Stimulated activated CD8-positive, alpha-beta memory T cell treated with anti-CD3 and anti-CD28 coated beads, Interleukin-7, amount 100 ng/mL, for 24 hours (primary cell): Measurements from ENCODE around the gene UFC1.
"Not testable (repeated sequence)": the region's sequence is repeated elsewhere in the genome, so short reads cannot be mapped to it uniquely, and the experiment has no call there.

Experiments used
- DNase-seq: peaks from one replicate; pipeline ENCODE4 v3.0.0-alpha.2; 2020; ENCODE audit warnings: low read depth

The UFC1 gene

GRCh38 chr1:161153682-161154337 lies at the start of gene UFC1:
TSS of gene UFC1 (plus strand) at chr1:161153978. CDS start at chr1:161153998, 20 bp downstream.
- DNase-seq = peak; percentile 50

- no peak for DNase-seq
Observed at GRCh38 chr1:161106431-161106830, 47.3 kb upstream of the UFC1 start.

GRCh38 chr1:161111117-161111516 lies 42.7 kb upstream of the UFC1 start:
- DNase-seq = no peak

DNA sequence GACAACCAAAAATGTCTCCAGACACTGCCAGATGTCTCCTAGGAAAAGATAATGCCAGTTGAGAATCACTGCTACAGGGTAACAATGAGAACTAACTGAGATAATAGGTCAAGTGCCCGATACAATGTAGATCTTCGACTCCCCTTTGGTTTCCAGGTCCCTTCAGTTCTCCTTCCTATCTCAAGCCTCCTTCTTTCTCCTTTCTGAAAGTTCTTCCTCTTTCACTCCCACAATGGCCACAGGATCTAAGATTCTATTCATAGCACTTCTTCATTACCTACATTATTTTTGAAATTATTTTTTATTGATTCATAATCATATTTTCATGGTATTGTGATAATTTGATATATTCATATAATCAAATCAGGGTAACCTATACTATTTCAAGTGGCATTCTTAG lies 42.3 kb upstream of the UFC1 start:
- DNase-seq = no peak

DNA sequence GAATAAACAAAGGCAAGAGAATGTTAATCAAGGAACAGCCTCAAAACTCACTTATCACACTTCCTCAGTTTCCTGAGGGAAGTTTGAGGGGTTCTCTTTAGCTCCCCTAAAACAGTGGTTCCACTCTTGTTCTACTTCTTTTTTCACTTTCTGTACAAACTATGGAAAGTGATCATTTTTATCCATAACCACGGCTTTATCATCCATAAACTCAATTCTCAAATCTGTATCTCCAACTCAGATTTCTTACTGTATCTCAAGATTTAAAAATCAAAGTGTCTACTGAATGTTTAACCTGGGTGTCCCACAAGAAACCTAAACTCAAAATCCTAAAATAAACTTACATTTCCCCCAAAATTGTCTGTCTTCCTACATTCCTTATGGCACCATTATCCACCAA lies 39.9 kb upstream of the UFC1 start:
- DNase-seq = no peak

GRCh38 chr1:161114556-161114955 lies 39.2 kb upstream of the UFC1 start:
- DNase-seq = no peak

- DNase-seq = no peak
Observed at GRCh38 chr1:161115132-161115711, 38.6 kb upstream of the UFC1 start.

GRCh38 chr1:161115961-161116360 lies 37.8 kb upstream of the UFC1 start:
- DNase-seq = not testable (repeated sequence)

DNA sequence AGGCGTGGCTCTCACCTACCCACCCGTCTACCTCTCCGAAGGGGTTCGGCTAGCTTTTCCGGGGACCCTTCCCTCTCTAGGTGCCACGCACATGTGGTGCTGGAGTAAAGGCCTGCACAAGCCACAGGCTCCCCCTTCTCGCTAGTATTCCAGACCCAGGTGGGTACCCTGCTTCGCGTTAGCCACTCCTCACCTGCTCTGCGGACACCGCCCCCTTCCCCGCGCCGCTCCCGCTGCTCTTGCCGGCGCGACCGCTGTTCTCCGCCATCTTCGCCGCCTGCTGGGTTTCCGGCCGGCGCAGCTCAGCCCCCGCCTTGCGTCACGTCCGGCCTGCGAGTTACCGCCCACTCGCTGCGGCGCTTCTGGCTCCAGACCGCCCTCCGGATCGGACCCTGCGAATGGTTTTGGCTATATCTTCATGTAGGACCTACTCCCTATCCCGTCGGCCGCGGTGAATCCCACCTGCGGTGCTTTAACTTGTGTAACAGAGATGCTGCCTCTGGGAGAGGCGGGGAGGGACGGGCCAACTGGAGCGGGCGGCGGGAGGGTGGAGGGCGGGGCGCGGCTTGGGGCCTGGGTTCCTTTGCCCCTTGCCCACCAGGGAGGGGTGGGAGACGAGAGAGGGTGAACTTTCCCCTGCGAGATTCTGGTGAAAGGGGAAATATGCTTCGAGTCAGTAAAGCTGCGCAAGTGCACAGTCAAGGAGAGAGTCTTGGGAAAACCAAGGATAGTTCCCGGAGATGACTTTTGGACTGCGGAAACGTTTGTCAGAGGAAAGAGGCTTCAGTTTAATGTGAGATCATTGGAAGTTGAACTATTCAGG lies 35.8 kb upstream of the UFC1 start, which contains the start of the genes NIT1 and PFDN2:
NIT1 (plus strand) TSS at position 347 of the 823 bp plus-strand sequence; CDS start at position 419, 72 bp downstream.
PFDN2 (minus strand) TSS at position 279 of the 823 bp plus-strand sequence; CDS start at position 268, 11 bp downstream.
- DNase-seq = peak; percentile 72

DNA sequence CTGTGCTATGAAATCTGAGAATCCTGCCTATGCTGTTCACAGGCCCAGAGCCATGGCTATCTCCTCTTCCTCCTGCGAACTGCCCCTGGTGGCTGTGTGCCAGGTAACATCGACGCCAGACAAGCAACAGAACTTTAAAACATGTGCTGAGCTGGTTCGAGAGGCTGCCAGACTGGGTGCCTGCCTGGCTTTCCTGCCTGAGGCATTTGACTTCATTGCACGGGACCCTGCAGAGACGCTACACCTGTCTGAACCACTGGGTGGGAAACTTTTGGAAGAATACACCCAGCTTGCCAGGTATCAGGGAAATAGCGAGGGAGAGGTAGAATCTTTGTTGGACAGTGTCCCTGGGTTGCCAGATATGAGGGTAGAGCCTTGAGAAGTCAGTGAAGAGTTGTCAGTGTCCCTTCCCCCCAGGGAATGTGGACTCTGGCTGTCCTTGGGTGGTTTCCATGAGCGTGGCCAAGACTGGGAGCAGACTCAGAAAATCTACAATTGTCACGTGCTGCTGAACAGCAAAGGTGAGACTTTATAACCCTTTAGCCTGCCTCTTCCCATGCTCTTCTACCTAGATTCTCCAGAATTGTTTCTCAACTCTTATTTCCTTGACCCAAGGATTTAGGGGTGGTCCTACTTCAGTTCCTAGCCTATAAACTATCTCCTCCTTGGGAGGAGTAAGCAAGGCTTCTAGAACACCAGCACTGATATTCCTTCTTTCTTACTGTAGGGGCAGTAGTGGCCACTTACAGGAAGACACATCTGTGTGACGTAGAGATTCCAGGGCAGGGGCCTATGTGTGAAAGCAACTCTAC lies 34.5 kb upstream of the UFC1 start:
- DNase-seq = no peak

- DNase-seq = no peak
Observed at GRCh38 chr1:161121042-161121650, 32.6 kb upstream of the UFC1 start.

DNA sequence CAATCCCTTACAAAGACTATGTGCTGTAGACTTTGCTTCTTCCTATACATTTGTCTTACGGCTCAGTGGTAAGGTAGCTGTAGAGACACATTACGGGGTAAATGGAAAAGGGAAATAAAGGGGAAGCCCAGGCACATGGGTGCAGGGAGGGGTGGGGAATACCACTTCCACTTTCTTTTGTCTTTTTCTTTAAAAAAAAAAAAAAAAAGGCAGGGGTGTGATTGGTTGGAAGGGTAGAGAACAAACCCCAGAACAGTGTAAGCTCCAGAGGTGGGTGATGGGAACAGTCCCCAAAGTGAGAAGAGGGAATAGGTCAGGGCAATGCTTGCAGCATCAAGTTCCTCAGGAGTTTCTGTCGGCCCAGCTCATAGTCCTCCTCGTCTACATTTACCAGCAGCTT lies 31.9 kb upstream of the UFC1 start:
- DNase-seq = no peak

GRCh38 chr1:161122967-161123366 lies 30.8 kb upstream of the UFC1 start:
- DNase-seq = no peak

GRCh38 chr1:161127649-161128048 lies 26.1 kb upstream of the UFC1 start:
- no peak for DNase-seq

DNA sequence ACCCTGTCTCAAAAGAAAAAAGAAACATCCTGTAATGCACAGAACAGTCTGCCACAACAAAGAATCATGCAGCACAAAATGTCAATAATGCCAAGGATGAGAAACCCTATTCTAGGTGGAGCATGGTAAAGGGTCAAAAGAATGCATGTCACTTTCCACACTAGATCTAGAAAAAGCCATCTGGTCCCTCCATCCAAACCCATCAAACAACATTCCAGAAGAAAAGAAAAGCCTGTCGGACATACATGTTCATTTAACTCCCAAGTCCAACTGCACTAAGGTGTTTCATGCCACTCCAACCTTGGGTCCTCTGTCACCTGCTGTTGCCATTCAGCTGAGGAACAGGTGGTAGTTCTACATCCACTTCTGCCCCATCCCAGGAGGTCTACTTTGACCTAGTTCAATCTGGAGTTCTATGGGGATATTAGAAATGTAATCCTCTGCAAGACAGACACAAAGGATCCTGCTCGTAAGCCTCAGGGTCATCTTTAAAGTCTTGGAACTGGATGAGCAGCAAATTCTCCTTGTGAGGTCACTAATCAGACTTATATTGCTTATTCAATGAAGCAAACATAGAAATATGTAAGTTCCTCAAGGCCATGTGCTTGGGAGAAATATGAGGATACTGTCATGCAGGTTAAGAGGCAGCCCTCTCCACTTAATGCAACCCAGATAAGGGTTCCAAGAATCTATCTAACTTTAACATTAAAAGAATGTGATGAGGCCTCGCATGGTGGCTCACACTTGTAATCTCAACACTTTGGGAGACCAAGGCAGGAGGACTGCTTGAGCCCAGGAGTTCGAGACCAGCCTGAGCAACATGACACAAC lies 25.0 kb upstream of the UFC1 start:
- no peak for DNase-seq

DNA sequence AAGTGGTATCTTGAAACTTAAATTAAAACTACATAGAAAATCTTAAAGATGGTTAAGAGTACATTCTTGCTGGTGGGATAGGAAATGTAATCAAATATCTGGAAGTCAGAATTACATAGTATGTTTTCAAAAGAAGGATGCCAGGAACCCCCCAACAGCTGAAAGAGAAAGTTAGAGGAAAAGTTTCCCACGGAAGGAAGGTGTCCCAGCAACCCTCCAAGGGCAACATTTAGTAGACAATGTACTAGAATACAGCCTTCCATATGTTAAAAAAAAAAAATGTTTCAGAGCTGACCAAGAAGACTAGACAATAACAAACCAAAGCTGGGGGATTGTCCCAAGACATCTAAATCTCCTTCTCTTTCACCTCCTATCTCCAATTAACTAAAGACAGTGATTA lies 23.5 kb upstream of the UFC1 start:
- DNase-seq = no peak

DNA sequence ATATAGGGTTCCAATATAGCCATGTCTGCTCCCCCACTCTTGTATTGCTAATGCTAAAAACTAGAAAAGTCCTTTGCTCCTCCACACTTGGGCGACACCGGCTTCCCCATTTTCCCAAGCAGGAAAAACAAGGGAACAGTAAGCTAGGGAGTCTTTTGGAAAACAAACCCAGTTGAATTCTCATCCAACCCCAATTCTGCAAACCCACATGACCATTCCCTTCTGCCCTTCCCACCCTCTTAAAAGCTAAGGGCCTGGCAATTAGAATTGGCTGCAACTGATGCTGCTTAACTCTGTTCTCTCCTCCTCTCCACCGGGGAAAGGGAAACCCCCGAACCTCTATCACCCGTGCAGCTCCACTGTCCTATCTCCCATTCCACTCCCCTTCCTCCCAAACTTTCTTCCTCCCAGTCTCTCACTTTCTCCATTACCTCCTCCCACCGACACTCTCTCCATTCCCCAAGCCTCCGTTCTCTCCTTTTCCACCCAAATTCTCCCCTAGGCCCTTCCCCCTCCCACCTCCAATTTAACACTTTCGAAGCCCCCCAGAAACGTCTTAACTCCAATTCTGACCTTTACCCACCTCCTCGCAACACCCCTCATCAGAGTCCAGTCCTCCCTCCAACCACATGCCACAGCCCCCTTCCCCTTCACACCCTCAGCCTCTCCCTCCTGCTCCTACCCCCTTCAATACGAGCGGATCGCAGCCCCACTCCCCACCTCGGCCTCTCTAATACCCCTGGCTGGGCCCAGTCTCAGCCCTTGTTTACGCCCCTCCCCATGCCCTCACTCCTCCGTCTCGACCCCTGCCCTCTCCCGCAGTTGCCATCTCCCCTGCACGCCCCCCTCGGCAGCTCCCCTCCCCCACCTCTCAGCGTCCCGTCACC lies 22.0 kb upstream of the UFC1 start:
- DNase-seq = no peak

- DNase-seq = peak; percentile 75
Observed at GRCh38 chr1:161132410-161133219, 21.2 kb upstream of the UFC1 start, which contains the start of gene DEDD. TSS of gene DEDD (minus strand) at chr1:161132667. CDS start at chr1:161124462, 8,205 bp downstream.
